ENCODE data around the gene PPAN. TPM values are rescaled to one million over a fixed set of nuclear protein-coding genes. Genes with fewer than 3 reads are reported as not detected.

PPAN gene
- total RNA-seq, 1 donor from 2014 or later = 15.7 TPM

GRCh38 chr19:10093295-10094186 is 12.6 kb upstream of the PPAN start:
- no peak for DNase-seq

DNA sequence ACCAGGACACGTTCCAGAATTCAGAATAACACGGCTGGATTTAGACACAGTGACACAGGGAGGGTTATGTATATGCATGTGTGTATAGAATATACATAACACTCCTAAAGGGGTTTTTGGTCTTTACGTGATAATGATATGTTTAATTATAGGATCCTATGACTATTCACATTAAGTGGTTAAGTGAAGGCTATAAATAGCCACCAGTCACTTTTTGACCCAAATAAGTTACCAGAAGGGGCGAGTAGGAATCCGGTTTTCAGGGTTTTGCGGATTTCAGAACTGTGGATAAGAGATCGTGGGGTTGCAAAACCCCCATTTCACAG is 10.6 kb upstream of the PPAN start:
- no peak for DNase-seq

DNA sequence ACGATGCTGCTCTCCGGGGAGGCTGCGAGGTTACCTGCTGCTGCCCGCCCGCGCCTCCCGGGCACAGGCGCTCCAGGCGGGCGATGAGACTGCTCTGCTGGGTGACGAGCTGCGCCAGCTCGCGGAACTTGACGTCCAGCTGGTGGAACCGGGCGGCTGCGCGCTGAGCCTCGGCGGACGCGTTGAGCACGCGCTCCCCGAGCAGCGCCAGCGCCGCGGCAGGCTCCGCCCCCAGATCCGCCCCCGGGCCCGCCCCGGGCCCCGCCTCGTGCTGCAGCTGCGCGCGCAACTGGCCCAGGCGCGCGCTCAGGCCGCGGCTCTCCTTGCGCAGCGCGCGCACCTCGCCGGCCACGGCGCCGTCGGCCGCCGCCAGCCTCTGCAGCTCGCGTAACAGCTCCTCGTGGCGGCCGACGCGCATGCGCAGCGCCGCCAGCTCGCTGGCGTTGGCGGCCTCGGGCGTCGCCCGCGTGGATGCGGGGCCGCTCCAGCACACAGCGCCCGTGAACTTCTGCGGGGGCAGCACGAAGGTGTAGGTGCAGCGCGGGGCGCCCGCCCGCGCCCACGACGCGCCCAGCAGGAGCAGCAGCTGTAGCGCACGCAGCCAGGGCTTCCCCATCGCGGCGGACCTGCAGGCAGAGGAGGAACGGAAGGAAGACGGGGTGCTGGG is 10.1 kb upstream of the PPAN start:
- DNase-seq = peak; percentile 80

DNA sequence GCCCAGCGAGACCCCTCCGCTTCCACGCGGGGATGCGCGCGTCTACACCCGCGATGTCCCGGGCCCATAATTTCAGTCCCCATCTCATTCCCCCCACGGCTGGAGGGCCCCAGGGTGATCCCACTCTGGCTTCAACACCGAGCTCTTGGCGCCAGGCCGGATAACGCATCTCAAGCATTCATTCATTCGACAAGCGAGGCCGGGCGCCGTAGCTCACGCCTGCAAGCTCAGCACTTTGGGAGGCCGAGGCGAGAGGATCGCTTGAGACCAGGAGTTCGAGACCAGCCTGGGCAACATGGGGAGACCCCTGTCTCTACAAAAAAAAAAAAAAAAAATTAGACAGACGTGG is 9.6 kb upstream of the PPAN start:
- no peak for DNase-seq

DNA sequence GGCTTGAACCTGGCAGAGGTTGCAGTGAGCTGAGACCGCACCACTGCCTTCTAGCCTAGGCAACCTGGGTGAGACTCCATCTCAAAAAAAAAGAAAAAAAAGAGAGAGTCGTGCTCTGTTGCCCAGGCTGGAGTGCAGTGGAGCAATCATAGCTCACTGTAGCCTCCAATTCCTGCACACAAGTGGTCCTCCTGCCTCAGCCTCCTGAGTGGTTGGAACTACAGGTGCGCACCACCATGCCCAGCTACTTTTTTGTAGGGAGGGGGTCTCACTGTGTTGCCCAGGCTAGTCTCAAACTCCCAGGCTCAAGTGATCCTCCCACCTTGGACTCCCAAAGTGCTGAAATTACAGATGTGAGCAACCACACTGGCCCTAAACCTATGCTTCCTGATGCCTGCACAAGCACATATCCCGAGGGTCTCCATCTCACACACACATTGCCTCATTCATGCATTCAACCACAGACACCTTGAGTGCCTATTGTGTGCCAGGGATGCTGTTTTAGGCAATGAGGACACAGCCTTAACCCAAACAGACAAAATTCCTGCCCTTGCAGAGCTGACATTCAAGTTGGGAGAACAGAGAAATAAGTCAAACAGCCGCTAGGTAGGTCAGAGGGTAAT is 5.9 kb upstream of the PPAN start:
- DNase-seq = no peak

DNA sequence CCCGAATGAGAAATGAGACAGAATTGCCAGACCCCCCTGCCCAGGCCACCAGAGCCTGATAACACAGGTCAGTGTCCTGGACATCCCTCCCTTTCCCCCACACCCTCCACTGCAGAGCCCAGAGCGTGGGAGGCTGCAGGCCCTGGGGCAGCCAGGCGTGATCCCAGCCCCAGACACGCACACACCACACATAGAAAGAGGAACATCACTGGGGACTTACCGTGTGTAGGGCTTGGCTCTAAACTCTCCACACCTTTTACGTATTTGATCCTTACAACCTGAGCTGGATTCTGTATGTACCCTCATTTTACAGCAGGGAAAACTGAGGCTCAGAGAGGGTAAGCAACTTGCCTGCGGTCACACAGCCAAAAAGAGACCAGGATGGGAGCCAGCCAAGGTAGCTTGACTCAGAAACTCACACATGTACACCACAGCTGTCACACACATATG is 3.4 kb upstream of the PPAN start:
- no peak for DNase-seq

GRCh38 chr19:10104130-10104513 is 2.0 kb upstream of the PPAN start:
- no peak for DNase-seq

DNA sequence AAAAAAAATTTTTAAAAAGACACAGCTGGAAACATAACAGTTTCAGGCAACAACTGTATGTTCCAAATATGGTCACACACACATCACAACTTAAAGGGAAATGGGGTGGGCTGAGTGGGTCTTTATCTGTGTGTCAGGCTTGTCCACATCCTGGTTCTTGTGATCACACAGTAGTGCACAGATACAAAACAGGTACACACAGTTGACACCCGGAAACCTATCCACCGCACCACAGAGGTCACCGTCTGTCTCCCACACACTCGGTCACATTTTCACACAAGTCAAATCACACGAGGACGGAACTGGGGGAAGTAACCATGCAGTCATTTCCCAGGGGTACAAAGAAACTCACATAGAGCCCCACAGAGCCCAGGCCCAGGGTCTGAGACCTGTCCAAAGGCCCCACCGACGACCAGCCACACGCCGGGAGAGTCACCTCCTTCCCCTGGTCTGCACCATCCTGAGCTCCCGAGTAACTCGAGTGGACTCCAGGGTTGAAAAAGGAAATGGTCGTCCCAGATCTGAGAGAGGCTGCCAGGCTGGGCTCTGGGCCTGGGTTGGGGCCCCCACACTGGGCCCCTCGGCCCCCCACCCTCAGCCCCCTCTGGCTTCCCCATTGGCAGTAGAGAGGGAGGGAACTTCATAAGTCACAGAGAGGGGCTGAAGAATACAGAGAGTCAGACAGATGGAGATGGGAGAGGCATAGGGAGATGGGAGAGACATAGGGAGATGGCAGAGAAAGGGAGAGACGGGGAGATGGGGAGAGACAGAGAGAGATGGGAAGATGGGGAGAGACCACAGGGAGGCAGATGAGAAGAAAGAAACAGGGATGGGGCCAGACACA is 1.3 kb upstream of the PPAN start:
- DNase-seq = no peak

GRCh38 chr19:10105509-10106099 is 558 bp upstream of the PPAN start:
- no peak for DNase-seq

- DNase-seq = no peak
Observed at GRCh38 chr19:10107254-10107653, 1.1 kb downstream of the PPAN start.

- no peak for DNase-seq
Observed at GRCh38 chr19:10107817-10108367, 1.7 kb downstream of the PPAN start.

- no peak for DNase-seq
Observed at GRCh38 chr19:10109528-10109927, 3.4 kb downstream of the PPAN start.

DNA sequence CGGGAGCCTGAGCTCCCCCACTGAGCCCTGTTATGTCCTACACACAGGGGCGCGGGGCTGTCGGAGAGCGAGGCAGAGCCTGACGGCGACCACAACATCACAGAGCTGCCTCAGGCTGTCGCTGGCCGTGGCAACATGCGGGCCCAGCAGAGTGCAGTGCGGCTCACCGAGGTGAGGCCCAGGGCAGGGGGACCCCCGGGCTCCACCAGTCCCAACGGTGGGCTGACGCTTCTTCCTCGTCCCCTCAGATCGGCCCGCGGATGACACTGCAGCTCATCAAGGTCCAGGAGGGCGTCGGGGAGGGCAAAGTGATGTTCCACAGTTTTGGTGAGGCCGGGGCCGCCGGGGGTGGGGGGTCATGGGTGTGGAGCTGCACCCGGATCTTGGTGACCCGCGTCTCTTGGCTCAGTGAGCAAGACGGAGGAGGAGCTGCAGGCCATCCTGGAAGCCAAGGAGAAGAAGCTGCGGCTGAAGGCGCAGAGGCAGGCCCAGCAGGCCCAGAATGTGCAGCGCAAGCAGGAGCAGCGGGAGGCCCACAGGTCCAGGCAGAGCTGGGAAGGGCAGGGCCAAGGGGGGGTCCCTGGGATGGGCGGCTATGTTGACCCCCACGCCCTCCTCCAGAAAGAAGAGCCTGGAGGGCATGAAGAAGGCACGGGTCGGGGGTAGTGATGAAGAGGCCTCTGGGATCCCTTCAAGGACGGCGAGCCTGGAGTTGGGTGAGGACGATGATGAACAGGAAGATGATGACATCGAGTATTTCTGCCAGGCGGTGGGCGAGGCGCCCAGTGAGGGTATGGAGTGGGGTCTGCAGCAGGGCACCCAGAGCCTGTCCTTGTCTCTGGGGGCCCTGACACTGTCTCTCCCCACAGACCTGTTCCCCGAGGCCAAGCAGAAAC is 4.2 kb downstream of the PPAN start:
- no peak for DNase-seq

- no peak for DNase-seq
Observed at GRCh38 chr19:10110972-10111317, 4.8 kb downstream of the PPAN start.

- DNase-seq = no peak
Observed at GRCh38 chr19:10111405-10111811, 5.2 kb downstream of the PPAN start, which contains the start of gene P2RY11. Gene P2RY11, plus strand, starts transcription at chr19:10111693. Its CDS starts 29 bp downstream, at chr19:10111722.

- no peak for DNase-seq
Observed at GRCh38 chr19:10112037-10112761, 6.0 kb downstream of the PPAN start.

DNA sequence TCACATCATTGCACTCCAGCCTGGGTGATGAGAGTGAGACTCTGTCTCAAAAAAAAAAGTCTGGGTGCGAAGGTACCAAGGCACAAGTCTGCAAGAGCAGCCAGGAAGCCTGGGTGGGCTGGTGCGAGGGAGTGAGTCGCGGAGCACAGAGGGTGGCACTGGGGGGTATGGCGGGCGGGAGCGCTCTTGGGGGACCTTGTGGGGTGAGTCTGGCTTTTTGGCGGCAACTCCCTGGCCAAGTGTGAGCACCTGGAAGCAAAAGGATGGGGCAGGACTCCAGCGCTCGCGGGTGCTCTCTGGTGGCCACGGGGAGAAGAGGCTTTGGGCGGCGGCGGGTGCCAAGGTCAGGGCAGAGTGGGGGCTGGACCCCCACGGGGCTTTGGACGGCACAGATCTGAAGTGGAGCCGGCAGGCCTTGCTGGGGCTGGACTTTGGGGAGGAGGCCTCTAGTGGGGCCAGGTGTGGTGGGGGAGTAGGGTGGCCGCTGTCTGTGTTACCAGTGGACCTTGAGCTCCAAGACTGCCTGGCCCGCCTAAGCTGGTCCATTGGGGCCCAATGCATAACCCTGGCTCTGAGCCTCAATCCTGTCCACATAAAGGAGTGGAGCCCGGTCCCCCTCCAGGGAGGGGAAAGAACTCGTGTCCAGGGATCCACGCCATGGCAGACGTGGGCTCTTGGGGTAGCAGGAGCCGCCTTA is 6.9 kb downstream of the PPAN start:
- no peak for DNase-seq

DNA sequence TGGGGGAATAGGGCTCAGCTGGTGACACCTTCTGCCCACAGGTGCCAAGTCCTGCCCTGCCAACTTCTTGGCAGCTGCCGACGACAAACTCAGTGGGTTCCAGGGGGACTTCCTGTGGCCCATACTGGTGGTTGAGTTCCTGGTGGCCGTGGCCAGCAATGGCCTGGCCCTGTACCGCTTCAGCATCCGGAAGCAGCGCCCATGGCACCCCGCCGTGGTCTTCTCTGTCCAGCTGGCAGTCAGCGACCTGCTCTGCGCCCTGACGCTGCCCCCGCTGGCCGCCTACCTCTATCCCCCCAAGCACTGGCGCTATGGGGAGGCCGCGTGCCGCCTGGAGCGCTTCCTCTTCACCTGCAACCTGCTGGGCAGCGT is 7.4 kb downstream of the PPAN start:
- DNase-seq = no peak

- DNase-seq = no peak
Observed at GRCh38 chr19:10113964-10114650, 7.9 kb downstream of the PPAN start.
